Measurements from ENCODE around the gene PPIE. TPM values are rescaled to one million over a fixed set of nuclear protein-coding genes. Genes with fewer than 3 reads are reported as not detected.

PPIE gene
- total and polyA plus RNA-seq, 2 donors (not counting 1 experiment from before 2014, with no cell fraction given): 68.6 to 78.3 TPM

- Histone ChIP-seq H4K20me1 (ENCODE audit: control insufficient read depth, insufficient read depth, low read length, poor library complexity, severe bottlenecking) (no peaks in the 10 kb centered on the region), H3K79me2 (ENCODE audit: control insufficient read depth, insufficient read depth, low read length) (no peaks in the 10 kb centered on the region), H3K4me2 (replicated peaks; ENCODE audit: low read depth, low read length, poor library complexity, severe bottlenecking) (no peak overlapping the region), H3K4me3 (ENCODE audit: control extremely low read depth in 1 of 5, extremely low read depth in 1 of 5, insufficient read depth in 1 of 5, low read depth in 2 of 5, low read length in 4 of 5) (no peak overlapping the region), H2AFZ (ENCODE audit: insufficient read depth, low read depth, low read length, poor library complexity, severe bottlenecking) (no peak overlapping the region), H3K27ac (ENCODE audit: low read length in 2 of 2) (no peak overlapping the region), H3K4me1 (ENCODE audit: control insufficient read depth in 2 of 2, insufficient read depth in 2 of 2, low read length in 2 of 2) (peaks cover 0 to 5% of the 10 kb centered on the region in 2 donors), H3K36me3 (replicated peaks in 1 of 2; ENCODE audit: control extremely low read depth in 1 of 2, control insufficient read depth in 1 of 2, extremely low read depth in 1 of 2, insufficient read depth in 2 of 2, low read length in 1 of 2) (no peaks in the 10 kb centered on the region), H3K9me3 (ENCODE audit: control extremely low read depth in 1 of 3, control insufficient read depth in 2 of 3, insufficient read depth in 1 of 3, low read length in 2 of 3) (no peaks in the 10 kb centered on the region), H3K9ac (ENCODE audit: low read length) (no peak overlapping the region), H3K27me3 (replicated peaks in 1 of 4; ENCODE audit: control extremely low read depth in 1 of 4, control insufficient read depth in 3 of 4, insufficient read depth in 4 of 4, low read length in 3 of 4) (peaks cover 0 to 40% (median 17%) of the 10 kb centered on the region in 4 experiments)
- no peaks in the 10 kb centered on the region for H3K9me3 Mint-ChIP-seq (ENCODE audit: insufficient read depth)
- POLR2A ChIA-PET: no interaction called here
- WGBS (ENCODE audit: insufficient coverage): 100% methylated on average over 1 of the region's 3 CpGs
- no peak overlapping the region for H3K27ac Mint-ChIP-seq
- peaks cover 57% of the 10 kb centered on the region for H3K27me3 Mint-ChIP-seq
- CTCF ChIA-PET: interaction anchor here (1.0 to 1.4 kb wide), 2 partner anchors 9 to 11 kb away, joined by 3 read pairs; no protein-coding TSS in a partner anchor
- H3K4me1 Mint-ChIP-seq: peaks cover 11% of the 10 kb centered on the region
- no peak for ATAC-seq (ENCODE audit: low read depth)
- no peak overlapping the region for H3K4me3 Mint-ChIP-seq
- TF ChIP-seq CTCF (IDR thresholded peaks at IDR 0.05) (no peak), EZH2 (IDR thresholded peaks at IDR 0.05; ENCODE audit: borderline replicate concordance, insufficient read depth, low read depth, low read length, poor library complexity, severe bottlenecking) (no peak)
- intact Hi-C loops (cut with micrococcal nuclease): loop anchor here (10.0 kb wide), 1 partner anchor 66 kb away; no protein-coding TSS in a partner anchor
- DNase-seq: no peak
Observed at GRCh38 chr1:39729030-39729429, 9.7 kb upstream of the PPIE start.

GRCh38 chr1:39729842-39730241, 8.8 kb upstream of the PPIE start:
- 67% methylated on average over 2 of the region's 4 CpGs for WGBS (ENCODE audit: insufficient coverage)
- no peak for ATAC-seq (ENCODE audit: low read depth)
- no peaks in the 10 kb centered on the region for H3K9me3 Mint-ChIP-seq (ENCODE audit: insufficient read depth)
- intact Hi-C loops (cut with micrococcal nuclease): loop anchor here (10.0 kb wide), 1 partner anchor 65 kb away; no protein-coding TSS in a partner anchor
- Histone ChIP-seq H3K9me3 (ENCODE audit: control extremely low read depth in 1 of 3, control insufficient read depth in 2 of 3, insufficient read depth in 1 of 3, low read length in 2 of 3) (no peaks in the 10 kb centered on the region), H3K9ac (ENCODE audit: low read length) (no peak overlapping the region), H3K79me2 (ENCODE audit: control insufficient read depth, insufficient read depth, low read length) (no peaks in the 10 kb centered on the region), H3K4me3 (ENCODE audit: control extremely low read depth in 1 of 5, extremely low read depth in 1 of 5, insufficient read depth in 1 of 5, low read depth in 2 of 5, low read length in 4 of 5) (no peak overlapping the region), H2AFZ (ENCODE audit: insufficient read depth, low read depth, low read length, poor library complexity, severe bottlenecking) (no peak overlapping the region), H3K4me1 (ENCODE audit: control insufficient read depth in 2 of 2, insufficient read depth in 2 of 2, low read length in 2 of 2) (peaks cover 0 to 5% of the 10 kb centered on the region in 2 donors), H3K27ac (ENCODE audit: low read length in 2 of 2) (no peak overlapping the region), H4K20me1 (ENCODE audit: control insufficient read depth, insufficient read depth, low read length, poor library complexity, severe bottlenecking) (no peaks in the 10 kb centered on the region), H3K27me3 (replicated peaks in 1 of 4; ENCODE audit: control extremely low read depth in 1 of 4, control insufficient read depth in 3 of 4, insufficient read depth in 4 of 4, low read length in 3 of 4) (peaks cover 0 to 42% (median 22%) of the 10 kb centered on the region in 4 experiments), H3K36me3 (replicated peaks in 1 of 2; ENCODE audit: control extremely low read depth in 1 of 2, control insufficient read depth in 1 of 2, extremely low read depth in 1 of 2, insufficient read depth in 2 of 2, low read length in 1 of 2) (no peaks in the 10 kb centered on the region), H3K4me2 (replicated peaks; ENCODE audit: low read depth, low read length, poor library complexity, severe bottlenecking) (no peak overlapping the region)
- CTCF ChIA-PET: no interaction called here
- H3K27ac Mint-ChIP-seq: no peak overlapping the region
- no peak for TF ChIP-seq EZH2 (IDR thresholded peaks at IDR 0.05; ENCODE audit: borderline replicate concordance, insufficient read depth, low read depth, low read length, poor library complexity, severe bottlenecking)
- TF ChIP-seq CTCF (IDR thresholded peaks at IDR 0.05): no peak
- POLR2A ChIA-PET: no interaction called here
- H3K4me3 Mint-ChIP-seq: no peak overlapping the region
- peaks cover 11% of the 10 kb centered on the region for H3K4me1 Mint-ChIP-seq
- DNase-seq: no peak
- peaks cover 56% of the 10 kb centered on the region for H3K27me3 Mint-ChIP-seq

Data from B cell (primary cell).